Neural cell (in vitro differentiated cells): Measurements from ENCODE around the gene ANG.

ENCODE experiments used
- CTCF ChIP-seq: fragments of 450-650 bp; IDR thresholded peaks from 2 replicates; pipeline ENCODE4 v1.5.1; 2014; ENCODE audit warnings: antibody characterized with exemption, mild to moderate bottlenecking, moderate library complexity; ENCODE audit not compliant: poor library complexity, severe bottlenecking
- REST ChIP-seq: IDR thresholded peaks from 2 replicates; pipeline ENCODE4 v1.6.1; 2012; ENCODE audit warnings: borderline replicate concordance

GRCh38 chr14:20711685-20712084 is 23.1 kb downstream of the ANG start:
- no peak for TF ChIP-seq CTCF
- TF ChIP-seq REST, result no peak
